ENCODE data around the gene CA4. TPM values are rescaled to one million over a fixed set of nuclear protein-coding genes. Genes with fewer than 3 reads are reported as not detected.

CA4 gene
- total and polyA plus RNA-seq, 7 donors, result 8.9 to 16.6 (median 11.8) TPM

Other genes with a start within 250 kb of the CA4 start
- gene RNFT1, start 185.2 kb upstream of the CA4 start, total RNA-seq, result 10 to 100 TPM; 10.4 to 17.1 (median 12.6) TPM
- gene RNFT1, start 185.2 kb upstream of the CA4 start, polyA plus RNA-seq, result 10 to 100 TPM in 2 of 3 donors, 1 to 10 TPM in 1; 10.0 to 21.7 (median 11.8) TPM
- 10 to 100 TPM in 2 of 4 donors, 1 to 10 TPM in 2; 6.9 to 11.9 (median 10.0) TPM for gene HEATR6, start 71.1 kb upstream of the CA4 start, total RNA-seq
- gene HEATR6, start 71.1 kb upstream of the CA4 start, polyA plus RNA-seq, result 1 to 10 TPM; 3.3 to 7.6 (median 6.7) TPM
- gene USP32, start 242.2 kb downstream of the CA4 start, total RNA-seq, result 10 to 100 TPM; 34.0 to 64.9 (median 50.6) TPM
- 10 to 100 TPM; 19.5 to 56.7 (median 36.4) TPM for gene USP32, start 242.2 kb downstream of the CA4 start, polyA plus RNA-seq

Measured in psoas muscle (tissue), 7 donors.